GM12878 (cell line): ENCODE measurements around the gene PRMT3. TPM values are rescaled to one million over a fixed set of nuclear protein-coding genes. Genes with fewer than 3 reads are reported as not detected.

Experiments
- CEBPB ChIP-seq, 2 experiments: fragments of 150-350 bp in 1 of 2; IDR thresholded peaks; 2 replicates each; pipeline ENCODE4 v1.6.1; 2012 to 2014; ENCODE audit warnings: low read depth in 2 of 2, low read length in 2 of 2, borderline replicate concordance in 1 of 2, inconsistent platforms in 1 of 2
- CHD4 ChIP-seq: fragments of 200-600 bp; sonication (generic); IDR thresholded peaks from 2 replicates; pipeline ENCODE4 v1.6.1; 2016; ENCODE audit warnings: mild to moderate bottlenecking
- CREB1 ChIP-seq: IDR thresholded peaks from 2 replicates; pipeline ENCODE4 v1.6.1; 2012; ENCODE audit warnings: low read depth, mild to moderate bottlenecking, inconsistent platforms
- EED ChIP-seq: sonication (generic); IDR thresholded peaks from 2 replicates; pipeline ENCODE4 v1.6.1; 2016; ENCODE audit warnings: antibody characterized with exemption, low read depth
- ESRRA ChIP-seq: IDR thresholded peaks from 2 replicates; pipeline ENCODE4 v1.6.1; 2012; ENCODE audit warnings: mild to moderate bottlenecking, low read length, improper control_type of control experiment
- EZH2 ChIP-seq: IDR thresholded peaks from 2 replicates; pipeline ENCODE4 v1.6.1; 2012; ENCODE audit warnings: low read depth, mild to moderate bottlenecking, control low read depth, inconsistent platforms, low read length, borderline replicate concordance; ENCODE audit not compliant: control insufficient read depth
- GABPA ChIP-seq: IDR thresholded peaks from 2 replicates; pipeline ENCODE4 v1.6.1; 2014; ENCODE audit warnings: antibody characterized with exemption, low read depth, mild to moderate bottlenecking, inconsistent platforms
- HDAC2 ChIP-seq: fragments of 200-600 bp; sonication (generic); IDR thresholded peaks from 2 replicates; pipeline ENCODE4 v1.6.1; 2017
- JUNB ChIP-seq: IDR thresholded peaks from 2 replicates; pipeline ENCODE4 v1.6.1; 2016; ENCODE audit warnings: antibody characterized with exemption, mild to moderate bottlenecking
- JUND ChIP-seq: IDR thresholded peaks from 2 replicates; pipeline ENCODE4 v1.6.1; 2012; ENCODE audit warnings: low read depth, mild to moderate bottlenecking, low read length, improper control_type of control experiment, moderate library complexity
- KAT2A ChIP-seq: conservative IDR thresholded peaks from 2 replicates; pipeline ENCODE4 v1.6.1; 2011; ENCODE audit warnings: low read depth, low read length; ENCODE audit not compliant: control insufficient read depth
- KLF5 ChIP-seq: fragments of 450-650 bp; IDR thresholded peaks from 2 replicates; pipeline ENCODE4 v1.6.1; 2014; ENCODE audit warnings: mild to moderate bottlenecking; ENCODE audit not compliant: partially characterized antibody
- MYB ChIP-seq: fragments of 150-350 bp; IDR thresholded peaks from 2 replicates; pipeline ENCODE4 v1.6.1; 2014; ENCODE audit warnings: mild to moderate bottlenecking, low read depth, low read length, borderline replicate concordance
- NFXL1 ChIP-seq: fragments of 450-650 bp; IDR thresholded peaks from 2 replicates; pipeline ENCODE4 v1.6.1; 2017; ENCODE audit warnings: antibody characterized with exemption, mild to moderate bottlenecking, borderline replicate concordance
- NR2C1 ChIP-seq: fragments of 450-650 bp; IDR thresholded peaks from 2 replicates; pipeline ENCODE4 v1.6.1; 2017; ENCODE audit warnings: antibody characterized with exemption, mild to moderate bottlenecking, moderate library complexity
- NR2F1 ChIP-seq: fragments of 450-650 bp; conservative IDR thresholded peaks from 2 replicates; pipeline ENCODE4 v1.6.1; 2017; ENCODE audit warnings: mild to moderate bottlenecking
- RAD51 ChIP-seq: fragments of 450-650 bp; IDR thresholded peaks from 2 replicates; pipeline ENCODE4 v1.6.1; 2016; ENCODE audit warnings: moderate library complexity, mild to moderate bottlenecking, inconsistent platforms
- SIN3A ChIP-seq: IDR thresholded peaks from 2 replicates; pipeline ENCODE4 v1.6.1; 2012; ENCODE audit warnings: low read depth, low read length, improper control_type of control experiment
- SMAD5 ChIP-seq: IDR thresholded peaks from 2 replicates; pipeline ENCODE4 v1.6.1; 2016; ENCODE audit warnings: antibody characterized with exemption, low read depth
- polyA plus RNA-seq, 11 experiments: library from polyadenylated mRNA; depleted of rRNA in 4 of 11; unstranded in 6 of 11; stranded (reverse) in 5 of 11; fragments of >200 nt; fragmentation: Nextera tagmentation in 4 of 11; fragmentation: Illumina TruSeq in 1 of 11; extraction: Ambion mirVana in 4 of 11; extraction: Trizol in 1 of 11; gene quantifications; 1 replicate in 1 of 11; 2 replicates in 10 of 11; pipeline versions ENCODE4 v1.2.1 to v1.2.3, GENCODE V29; 2011 to 2016; ENCODE audit warnings: inconsistent platforms in 2 of 11, missing spikeins in 2 of 11, low read depth in 1 of 11
- total RNA-seq, 4 experiments: library from RNA; depleted of rRNA in 3 of 4; stranded (reverse); fragments of >200 nt in 3 of 4; fragmentation: Illumina TruSeq in 1 of 4; extraction: Trizol in 1 of 4; gene quantifications; 2 replicates each; pipeline versions ENCODE4 v1.2.1 to v1.2.3, GENCODE V29; 2013 to 2021
- TF ChIP-seq, protein P1 (sequence below): fragments of 450-650 bp; conservative IDR thresholded peaks from 2 replicates; pipeline ENCODE4 v1.6.1; 2017; ENCODE audit warnings: mild to moderate bottlenecking, moderate library complexity
- TF ChIP-seq, protein P2 (sequence below): fragments of 450-650 bp; IDR thresholded peaks from 2 replicates; pipeline ENCODE4 v1.6.1; 2017; ENCODE audit warnings: mild to moderate bottlenecking, moderate library complexity
- TF ChIP-seq, protein P3 (sequence below): fragments of 450-650 bp; IDR thresholded peaks from 2 replicates; pipeline ENCODE4 v1.6.1; 2017; ENCODE audit warnings: borderline replicate concordance
- TF ChIP-seq, protein P4 (sequence below): IDR thresholded peaks from 2 replicates; pipeline ENCODE4 v1.6.1; 2011; ENCODE audit warnings: low read depth, low read length, improper control_type of control experiment, borderline replicate concordance

The PRMT3 gene
- total and polyA plus RNA-seq, 10 of the 15 experiments (the other 5 are each of a cell fraction or from before 2014, with no cell fraction given), result 13.9 to 52.1 (median 27.7) TPM

DNA sequence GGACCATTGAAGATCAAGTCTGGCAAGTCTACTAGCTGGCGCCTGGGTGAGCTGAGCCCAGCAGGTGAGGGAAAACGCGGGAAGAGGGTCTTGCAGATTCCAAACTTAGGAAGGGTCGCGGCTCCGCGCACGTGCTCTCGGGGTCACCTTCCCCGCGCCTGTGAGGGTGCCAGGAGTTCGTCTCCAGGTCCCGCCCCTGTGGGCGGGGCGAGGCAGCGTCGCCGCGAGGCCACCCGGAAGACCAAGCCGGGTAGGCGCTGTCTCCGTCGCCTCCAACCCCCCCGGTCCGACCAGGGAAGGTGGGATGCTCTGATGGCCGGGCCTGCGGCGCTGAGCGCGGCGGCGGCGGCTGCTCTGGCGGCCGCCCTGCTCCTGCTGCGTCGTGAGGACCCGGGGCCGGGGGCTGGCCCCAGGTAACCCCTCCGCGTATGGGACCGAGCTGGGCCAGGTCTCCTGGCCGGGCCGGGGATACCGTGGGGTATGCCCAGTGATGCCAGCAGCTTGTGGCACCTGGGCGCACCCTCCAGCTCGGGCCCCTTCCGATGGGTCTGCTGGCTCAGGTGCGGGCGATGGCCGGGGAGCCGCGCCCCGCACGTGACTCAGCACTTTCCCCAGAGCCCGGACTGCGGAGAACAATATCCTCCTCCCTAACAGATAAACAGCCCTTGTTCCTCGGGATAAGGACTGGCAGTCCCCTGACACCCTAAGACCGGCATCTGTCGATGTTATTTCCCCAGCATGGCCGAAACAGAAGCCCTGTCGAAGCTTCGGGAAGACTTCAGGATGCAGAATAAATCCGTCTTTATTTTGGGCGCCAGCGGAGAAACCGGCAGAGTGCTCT lies 23.8 kb upstream of the PRMT3 start, which contains the start of gene HTATIP2 (continued):
- TF ChIP-seq SIN3A (0 out of 2 replicates have a peak, but pooled peaks have one; percentile 45), SMAD5 (0 out of 2 replicates have a peak, but pooled peaks have one; percentile 41), CREB1 (no peak), EED (no peak), CEBPB (IDR thresholded peaks at IDR 0.05; ENCODE audit: borderline replicate concordance in 1 of 2, low read depth in 2 of 2, low read length in 2 of 2) (no peak), JUNB (no peak), KLF5 (no peak), NR2F1 (peak; percentile 54; the same call in 1 of the 2 replicates), MYB (no peak), NFXL1 (no peak), RAD51 (peak; percentile 60; the same call in 1 of the 2 replicates), GABPA (no peak), KAT2A (no peak), JUND (no peak), NR2C1 (0 out of 2 replicates have a peak, but pooled peaks have one; percentile 13), CHD4 (no peak), ESRRA (0 out of 2 replicates have a peak, but pooled peaks have one; percentile 13), EZH2 (no peak), HDAC2 (no peak)
- TF ChIP-seq, protein P1, sequence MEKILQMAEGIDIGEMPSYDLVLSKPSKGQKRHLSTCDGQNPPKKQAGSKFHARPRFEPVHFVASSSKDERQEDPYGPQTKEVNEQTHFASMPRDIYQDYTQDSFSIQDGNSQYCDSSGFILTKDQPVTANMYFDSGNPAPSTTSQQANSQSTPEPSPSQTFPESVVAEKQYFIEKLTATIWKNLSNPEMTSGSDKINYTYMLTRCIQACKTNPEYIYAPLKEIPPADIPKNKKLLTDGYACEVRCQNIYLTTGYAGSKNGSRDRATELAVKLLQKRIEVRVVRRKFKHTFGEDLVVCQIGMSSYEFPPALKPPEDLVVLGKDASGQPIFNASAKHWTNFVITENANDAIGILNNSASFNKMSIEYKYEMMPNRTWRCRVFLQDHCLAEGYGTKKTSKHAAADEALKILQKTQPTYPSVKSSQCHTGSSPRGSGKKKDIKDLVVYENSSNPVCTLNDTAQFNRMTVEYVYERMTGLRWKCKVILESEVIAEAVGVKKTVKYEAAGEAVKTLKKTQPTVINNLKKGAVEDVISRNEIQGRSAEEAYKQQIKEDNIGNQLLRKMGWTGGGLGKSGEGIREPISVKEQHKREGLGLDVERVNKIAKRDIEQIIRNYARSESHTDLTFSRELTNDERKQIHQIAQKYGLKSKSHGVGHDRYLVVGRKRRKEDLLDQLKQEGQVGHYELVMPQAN, result 0 out of 2 replicates have a peak, but pooled peaks have one; percentile 45
- TF ChIP-seq, protein P2, sequence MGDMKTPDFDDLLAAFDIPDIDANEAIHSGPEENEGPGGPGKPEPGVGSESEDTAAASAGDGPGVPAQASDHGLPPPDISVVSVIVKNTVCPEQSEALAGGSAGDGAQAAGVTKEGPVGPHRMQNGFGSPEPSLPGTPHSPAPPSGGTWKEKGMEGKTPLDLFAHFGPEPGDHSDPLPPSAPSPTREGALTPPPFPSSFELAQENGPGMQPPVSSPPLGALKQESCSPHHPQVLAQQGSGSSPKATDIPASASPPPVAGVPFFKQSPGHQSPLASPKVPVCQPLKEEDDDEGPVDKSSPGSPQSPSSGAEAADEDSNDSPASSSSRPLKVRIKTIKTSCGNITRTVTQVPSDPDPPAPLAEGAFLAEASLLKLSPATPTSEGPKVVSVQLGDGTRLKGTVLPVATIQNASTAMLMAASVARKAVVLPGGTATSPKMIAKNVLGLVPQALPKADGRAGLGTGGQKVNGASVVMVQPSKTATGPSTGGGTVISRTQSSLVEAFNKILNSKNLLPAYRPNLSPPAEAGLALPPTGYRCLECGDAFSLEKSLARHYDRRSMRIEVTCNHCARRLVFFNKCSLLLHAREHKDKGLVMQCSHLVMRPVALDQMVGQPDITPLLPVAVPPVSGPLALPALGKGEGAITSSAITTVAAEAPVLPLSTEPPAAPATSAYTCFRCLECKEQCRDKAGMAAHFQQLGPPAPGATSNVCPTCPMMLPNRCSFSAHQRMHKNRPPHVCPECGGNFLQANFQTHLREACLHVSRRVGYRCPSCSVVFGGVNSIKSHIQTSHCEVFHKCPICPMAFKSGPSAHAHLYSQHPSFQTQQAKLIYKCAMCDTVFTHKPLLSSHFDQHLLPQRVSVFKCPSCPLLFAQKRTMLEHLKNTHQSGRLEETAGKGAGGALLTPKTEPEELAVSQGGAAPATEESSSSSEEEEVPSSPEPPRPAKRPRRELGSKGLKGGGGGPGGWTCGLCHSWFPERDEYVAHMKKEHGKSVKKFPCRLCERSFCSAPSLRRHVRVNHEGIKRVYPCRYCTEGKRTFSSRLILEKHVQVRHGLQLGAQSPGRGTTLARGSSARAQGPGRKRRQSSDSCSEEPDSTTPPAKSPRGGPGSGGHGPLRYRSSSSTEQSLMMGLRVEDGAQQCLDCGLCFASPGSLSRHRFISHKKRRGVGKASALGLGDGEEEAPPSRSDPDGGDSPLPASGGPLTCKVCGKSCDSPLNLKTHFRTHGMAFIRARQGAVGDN, result peak; percentile 94
- TF ChIP-seq, protein P3, sequence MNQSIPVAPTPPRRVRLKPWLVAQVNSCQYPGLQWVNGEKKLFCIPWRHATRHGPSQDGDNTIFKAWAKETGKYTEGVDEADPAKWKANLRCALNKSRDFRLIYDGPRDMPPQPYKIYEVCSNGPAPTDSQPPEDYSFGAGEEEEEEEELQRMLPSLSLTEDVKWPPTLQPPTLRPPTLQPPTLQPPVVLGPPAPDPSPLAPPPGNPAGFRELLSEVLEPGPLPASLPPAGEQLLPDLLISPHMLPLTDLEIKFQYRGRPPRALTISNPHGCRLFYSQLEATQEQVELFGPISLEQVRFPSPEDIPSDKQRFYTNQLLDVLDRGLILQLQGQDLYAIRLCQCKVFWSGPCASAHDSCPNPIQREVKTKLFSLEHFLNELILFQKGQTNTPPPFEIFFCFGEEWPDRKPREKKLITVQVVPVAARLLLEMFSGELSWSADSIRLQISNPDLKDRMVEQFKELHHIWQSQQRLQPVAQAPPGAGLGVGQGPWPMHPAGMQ, result no peak
- TF ChIP-seq, protein P4, sequence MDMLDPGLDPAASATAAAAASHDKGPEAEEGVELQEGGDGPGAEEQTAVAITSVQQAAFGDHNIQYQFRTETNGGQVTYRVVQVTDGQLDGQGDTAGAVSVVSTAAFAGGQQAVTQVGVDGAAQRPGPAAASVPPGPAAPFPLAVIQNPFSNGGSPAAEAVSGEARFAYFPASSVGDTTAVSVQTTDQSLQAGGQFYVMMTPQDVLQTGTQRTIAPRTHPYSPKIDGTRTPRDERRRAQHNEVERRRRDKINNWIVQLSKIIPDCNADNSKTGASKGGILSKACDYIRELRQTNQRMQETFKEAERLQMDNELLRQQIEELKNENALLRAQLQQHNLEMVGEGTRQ, result no peak; the same call in 1 of the 2 replicates
